Smooth muscle cell (in vitro differentiated cells): ENCODE results near the gene ST3GAL4. TPM values are rescaled to one million over a fixed set of nuclear protein-coding genes. Genes with fewer than 3 reads are reported as not detected.
"Not testable (repeated sequence)": the region's sequence is repeated elsewhere in the genome, so short reads cannot be mapped to it uniquely, and the experiment has no call there.

Source experiments
- DNase-seq: peaks from one replicate; lab custom pipeline; 2025; ENCODE audit not compliant: unreplicated experiment; lab: John Stamatoyannopoulos, UW
- H2AFZ ChIP-seq: fragments of 200-600 bp; sonication (generic); 2 replicates; pipeline ENCODE4 v1.6.0; 2016; ENCODE audit warnings: antibody characterized with exemption, low read depth, mild to moderate bottlenecking
- H3F3A ChIP-seq: fragments of 200-600 bp; sonication (generic); 2 replicates; pipeline ENCODE4 v1.6.0; 2017; ENCODE audit warnings: antibody characterized with exemption, low read depth
- H3K27ac ChIP-seq: fragments of 200-600 bp; sonication (generic); 2 replicates; pipeline ENCODE4 v1.5.1; 2016; ENCODE audit warnings: low read depth, mild to moderate bottlenecking
- H3K27me3 ChIP-seq: fragments of 200-600 bp; sonication (generic); 2 replicates; pipeline ENCODE4 v1.6.1; 2016; ENCODE audit warnings: low read depth, mild to moderate bottlenecking
- H3K36me3 ChIP-seq: fragments of 200-600 bp; sonication (generic); 2 replicates; pipeline ENCODE4 v1.5.1; 2016; ENCODE audit warnings: low read depth
- H3K4me1 ChIP-seq: fragments of 200-600 bp; sonication (generic); 2 replicates; pipeline ENCODE4 v1.5.1; 2016; ENCODE audit warnings: low read depth
- H3K4me2 ChIP-seq: fragments of 200-600 bp; sonication (generic); 2 replicates; pipeline ENCODE4 v1.6.0; 2016; ENCODE audit warnings: mild to moderate bottlenecking
- H3K4me3 ChIP-seq: fragments of 200-600 bp; sonication (generic); 2 replicates; pipeline ENCODE4 v1.5.1; 2016; ENCODE audit warnings: mild to moderate bottlenecking
- H3K79me2 ChIP-seq: fragments of 200-600 bp; sonication (generic); 2 replicates; pipeline ENCODE4 v1.6.0; 2016; ENCODE audit warnings: low read depth, mild to moderate bottlenecking
- H3K9ac ChIP-seq: fragments of 200-600 bp; sonication (generic); 2 replicates; pipeline ENCODE4 v1.6.0; 2016; ENCODE audit warnings: low read depth
- H3K9me3 ChIP-seq: fragments of 200-600 bp; sonication (generic); replicated peaks from 2 replicates; pipeline ENCODE4 v1.5.1; 2016; ENCODE audit warnings: low read depth
- H4K20me1 ChIP-seq: fragments of 200-600 bp; sonication (generic); 2 replicates; pipeline ENCODE4 v1.6.0; 2016; ENCODE audit warnings: low read depth
- CTCF ChIP-seq: fragments of 200-600 bp; sonication (generic); IDR thresholded peaks from 2 replicates; pipeline ENCODE4 v1.5.1; 2017; ENCODE audit warnings: borderline replicate concordance, mild to moderate bottlenecking, antibody characterized with exemption; ENCODE audit not compliant: insufficient read depth, poor library complexity, severe bottlenecking
- WGBS: methylation state at CpG from one replicate; pipeline ENCODE4 v1.1.7; 2016; ENCODE audit warnings: low lambda C conversion rate; 5-methylcytosine and 5-hydroxymethylcytosine counted together
- polyA plus RNA-seq: library from polyadenylated mRNA; unstranded; fragments of >200 nt; fragmentation: Nextera tagmentation; extraction: Ambion mirVana; gene quantifications from 2 replicates; pipeline ENCODE4 v1.2.1, GENCODE V29; 2016
- total RNA-seq: library from RNA; depleted of rRNA; stranded (reverse); fragments of >200 nt; gene quantifications from 2 replicates; pipeline ENCODE4 v1.2.3, GENCODE V29; 2014

ST3GAL4 gene
- total and polyA plus RNA-seq, 2 experiments from 2014 or later: 60.3 to 60.9 TPM

GRCh38 chr11:126383339-126384335 lies 28.2 kb downstream of the ST3GAL4 start:
- no peak overlapping the region for H3K9ac ChIP-seq
- no peaks in the 10 kb centered on the region for H3F3A ChIP-seq
- H3K4me3 ChIP-seq: no peak overlapping the region
- no peak overlapping the region for H2AFZ ChIP-seq
- no peak overlapping the region for H3K27ac ChIP-seq
- no peaks in the 10 kb centered on the region for H3K36me3 ChIP-seq
- no peaks in the 10 kb centered on the region for H3K27me3 ChIP-seq
- peaks cover 77% of the 10 kb centered on the region for H4K20me1 ChIP-seq
- TF ChIP-seq CTCF: no peak
- peaks cover 59% of the 10 kb centered on the region for H3K79me2 ChIP-seq
- DNase-seq: no peak
- no peaks in the 10 kb centered on the region for H3K9me3 ChIP-seq
- no peak overlapping the region for H3K4me2 ChIP-seq
- WGBS: 86% methylated on average over 20 of the region's 20 CpGs
- H3K4me1 ChIP-seq: peaks cover 7% of the 10 kb centered on the region

GRCh38 chr11:126384449-126385070 lies 29.1 kb downstream of the ST3GAL4 start:
- no peak overlapping the region for H3K27ac ChIP-seq
- H2AFZ ChIP-seq: no peak overlapping the region
- no peak for TF ChIP-seq CTCF
- DNase-seq: no peak
- no peak overlapping the region for H3K4me2 ChIP-seq
- H3K4me1 ChIP-seq: peaks cover 7% of the 10 kb centered on the region
- no peak overlapping the region for H3K4me3 ChIP-seq
- H3K9ac ChIP-seq: no peak overlapping the region
- H3K9me3 ChIP-seq: no peaks in the 10 kb centered on the region
- no peaks in the 10 kb centered on the region for H3K27me3 ChIP-seq
- WGBS: 95% methylated on average over 9 of the region's 9 CpGs
- H3K79me2 ChIP-seq: peaks cover 59% of the 10 kb centered on the region
- H3F3A ChIP-seq: no peaks in the 10 kb centered on the region
- H4K20me1 ChIP-seq: peaks cover 76% of the 10 kb centered on the region
- no peaks in the 10 kb centered on the region for H3K36me3 ChIP-seq

GRCh38 chr11:126385991-126386728 lies 30.7 kb downstream of the ST3GAL4 start:
- WGBS: 93% methylated on average over 8 of the region's 8 CpGs
- Histone ChIP-seq H3F3A (no peaks in the 10 kb centered on the region), H3K36me3 (no peaks in the 10 kb centered on the region), H3K79me2 (peaks cover 57% of the 10 kb centered on the region), H3K9ac (no peak overlapping the region), H3K4me1 (peaks cover 7% of the 10 kb centered on the region), H3K4me2 (no peak overlapping the region), H3K27ac (no peak overlapping the region), H3K9me3 (no peaks in the 10 kb centered on the region), H2AFZ (no peak overlapping the region), H3K4me3 (no peak overlapping the region), H3K27me3 (no peaks in the 10 kb centered on the region), H4K20me1 (peaks cover 76% of the 10 kb centered on the region)
- TF ChIP-seq CTCF: no peak
- no peak for DNase-seq

- not testable (repeated sequence) for DNase-seq
- WGBS: 57% methylated on average over 5 of the region's 5 CpGs
These were observed 31.2 kb downstream of the ST3GAL4 start for GRCh38 chr11:126386729-126387071.

More at GRCh38 chr11:126386729-126387071, 31.2 kb downstream of the ST3GAL4 start:
- peaks cover 82% of the 10 kb centered on the region for H4K20me1 ChIP-seq
- H3K9me3 ChIP-seq, H3K4me2 ChIP-seq, H3F3A ChIP-seq, H3K4me1 ChIP-seq, H3K4me3 ChIP-seq, H3K27ac ChIP-seq, H3K36me3 ChIP-seq, H2AFZ ChIP-seq, H3K27me3 ChIP-seq, H3K9ac ChIP-seq: not testable (repeated sequence)
- peaks cover 62% of the 10 kb centered on the region for H3K79me2 ChIP-seq
